Raji (cell line): ENCODE results near the gene DVL2.
A peak's percentile ranks its signal among the peaks of the same experiment; 100 is the strongest.

Experiments
- POLR2A ChIP-seq: IDR thresholded peaks from 2 replicates; pipeline ENCODE4 v1.6.1; 2011; ENCODE audit warnings: low read depth, low read length, control low read depth; ENCODE audit not compliant: insufficient read depth

The DVL2 gene

GRCh38 chr17:7261379-7262191 lies 27.3 kb upstream of the DVL2 start:
- no peak for TF ChIP-seq POLR2A

GRCh38 chr17:7260651-7261378 lies 26.5 kb upstream of the DVL2 start:
- no peak for TF ChIP-seq POLR2A

GRCh38 chr17:7260151-7260550 lies 25.8 kb upstream of the DVL2 start:
- no peak for TF ChIP-seq POLR2A

- no peak for TF ChIP-seq POLR2A
These were observed 25.2 kb upstream of the DVL2 start for GRCh38 chr17:7259555-7259889.

- TF ChIP-seq POLR2A, result no peak
These were observed 24.6 kb upstream of the DVL2 start for GRCh38 chr17:7258731-7259554.

- TF ChIP-seq POLR2A, result no peak
These were observed 22.6 kb upstream of the DVL2 start for GRCh38 chr17:7256766-7257456.

- no peak for TF ChIP-seq POLR2A
These were observed 20.2 kb upstream of the DVL2 start for GRCh38 chr17:7254511-7254910.

GRCh38 chr17:7253082-7253481 lies 18.8 kb upstream of the DVL2 start:
- TF ChIP-seq POLR2A, result no peak

GRCh38 chr17:7252176-7253043 lies 18.1 kb upstream of the DVL2 start, which contains the start of gene ELP5:
Gene ELP5 (plus strand): TSS chr17:7252215. CDS start chr17:7252551, 336 bp downstream.
- peak; percentile 92 for TF ChIP-seq POLR2A

- peak; percentile 58; the same call in 1 of the 2 replicates for TF ChIP-seq POLR2A
These were observed 17.4 kb upstream of the DVL2 start, which contains the start of gene CTDNEP1 for GRCh38 chr17:7251661-7252175. Gene CTDNEP1 (minus strand): TSS chr17:7251734. CDS start chr17:7251296, 438 bp downstream.

GRCh38 chr17:7250695-7251627 lies 16.6 kb upstream of the DVL2 start:
- TF ChIP-seq POLR2A, result no peak

GRCh38 chr17:7249830-7250229 lies 15.5 kb upstream of the DVL2 start:
- TF ChIP-seq POLR2A, result no peak
